PFSK-1 (cell line): ENCODE data around the gene KMT5B.

Experiments
- FOXP2 ChIP-seq: optimal IDR thresholded peaks from 2 replicates; pipeline ENCODE3; 2011; ENCODE audit warnings: borderline replicate concordance, control low read depth, inconsistent platforms; ENCODE audit not compliant: insufficient read depth; ENCODE audit errors: extremely low read length, extremely low read depth
- POLR2AphosphoS5 ChIP-seq: IDR thresholded peaks from 2 replicates; pipeline ENCODE4 v1.6.1; 2012; ENCODE audit warnings: low read depth, mild to moderate bottlenecking, control low read depth, low read length, moderate library complexity
- REST ChIP-seq, 2 experiments: IDR thresholded peaks; 2 replicates each; pipeline versions ENCODE4 v1.6.1 to v1.8.0; 2011 to 2012; ENCODE audit warnings: low read depth in 2 of 2, low read length in 2 of 2, control low read depth in 1 of 2, inconsistent platforms in 1 of 2, mild to moderate bottlenecking in 1 of 2, moderate library complexity in 1 of 2; ENCODE audit not compliant: insufficient read depth in 1 of 2
- SIN3A ChIP-seq: IDR thresholded peaks from 2 replicates; pipeline ENCODE4 v1.6.1; 2012; ENCODE audit warnings: mild to moderate bottlenecking, low read length, moderate library complexity, borderline replicate concordance; ENCODE audit not compliant: insufficient read depth
- TAF1 ChIP-seq: IDR thresholded peaks from 2 replicates; pipeline ENCODE4 v1.6.1; 2012; ENCODE audit warnings: low read length, control low read depth, borderline replicate concordance; ENCODE audit not compliant: insufficient read depth

Gene KMT5B

GRCh38 chr11:68181719-68182451 is 31.2 kb downstream of the KMT5B start:
- TF ChIP-seq TAF1 (no peak), POLR2AphosphoS5 (no peak), FOXP2 (no peak), REST (IDR thresholded peaks at IDR 0.05; ENCODE audit: insufficient read depth in 1 of 2, low read depth in 2 of 2, low read length in 2 of 2) (no peak), SIN3A (no peak)

GRCh38 chr11:68179847-68180246 is 33.2 kb downstream of the KMT5B start:
- TF ChIP-seq SIN3A: no peak
- TF ChIP-seq POLR2AphosphoS5: no peak
- TF ChIP-seq TAF1: no peak
- no peak for TF ChIP-seq REST (IDR thresholded peaks at IDR 0.05; ENCODE audit: insufficient read depth in 1 of 2, low read depth in 2 of 2, low read length in 2 of 2)
- no peak for TF ChIP-seq FOXP2

GRCh38 chr11:68177877-68178276 is 35.2 kb downstream of the KMT5B start:
- TF ChIP-seq SIN3A (no peak), REST (IDR thresholded peaks at IDR 0.05; ENCODE audit: insufficient read depth in 1 of 2, low read depth in 2 of 2, low read length in 2 of 2) (no peak), FOXP2 (no peak)

GRCh38 chr11:68173926-68174325 is 39.2 kb downstream of the KMT5B start:
- TF ChIP-seq FOXP2: no peak
- no peak for TF ChIP-seq SIN3A
- no peak for TF ChIP-seq REST (IDR thresholded peaks at IDR 0.05; ENCODE audit: insufficient read depth in 1 of 2, low read depth in 2 of 2, low read length in 2 of 2)
- no peak for TF ChIP-seq POLR2AphosphoS5
- TF ChIP-seq TAF1: no peak

GRCh38 chr11:68169442-68169841 is 43.7 kb downstream of the KMT5B start:
- no peak for TF ChIP-seq FOXP2
- TF ChIP-seq REST (IDR thresholded peaks at IDR 0.05; ENCODE audit: insufficient read depth in 1 of 2, low read depth in 2 of 2, low read length in 2 of 2): no peak
- no peak for TF ChIP-seq TAF1
- no peak for TF ChIP-seq POLR2AphosphoS5
- TF ChIP-seq SIN3A: no peak
